ENCODE measurements around the gene ZDHHC22.
"Not testable (repeated sequence)": the region's sequence is repeated elsewhere in the genome, so short reads cannot be mapped to it uniquely, and the experiment has no call there.

Gene ZDHHC22

GRCh38 chr14:77141214-77142004 is at the start of gene ZDHHC22:
TSS of gene ZDHHC22 (minus strand) at chr14:77141791. CDS start at chr14:77139738, 2,053 bp downstream.
- DNase-seq, result peak in 50 of 58 donors; percentile 21 to 78 (median 50)

- no peak for DNase-seq
These were observed 49.4 kb upstream of the ZDHHC22 start for GRCh38 chr14:77190977-77191376.

- no peak for DNase-seq
These were observed 47.9 kb upstream of the ZDHHC22 start for GRCh38 chr14:77189479-77189878.

GRCh38 chr14:77187649-77188012 is 46.0 kb upstream of the ZDHHC22 start:
- no peak for DNase-seq

- peak in 1 of 58 donors; percentile 21 for DNase-seq
These were observed 45.5 kb upstream of the ZDHHC22 start for GRCh38 chr14:77186911-77187648.

GRCh38 chr14:77185093-77185465 is 43.5 kb upstream of the ZDHHC22 start:
- no peak for DNase-seq

GRCh38 chr14:77184396-77185092 is 43.0 kb upstream of the ZDHHC22 start:
- DNase-seq, result peak in 3 of 58 donors; percentile 15 to 37 (median 15)

- DNase-seq, result no peak
These were observed 42.3 kb upstream of the ZDHHC22 start for GRCh38 chr14:77183896-77184295.

- DNase-seq, result peak in 55 of 58 donors; percentile 13 to 88 (median 56)
These were observed 40.2 kb upstream of the ZDHHC22 start, which contains the start of gene TMEM63C for GRCh38 chr14:77181603-77182437. TSS of gene TMEM63C (plus strand) at chr14:77181798. CDS start at chr14:77218814, 37,016 bp downstream.

GRCh38 chr14:77180726-77181602 is 39.4 kb upstream of the ZDHHC22 start:
- DNase-seq, result no peak

- DNase-seq, result no peak
These were observed 37.1 kb upstream of the ZDHHC22 start for GRCh38 chr14:77178656-77179055.

GRCh38 chr14:77177702-77178101 is 36.1 kb upstream of the ZDHHC22 start:
- no peak for DNase-seq

- DNase-seq, result no peak
These were observed 34.3 kb upstream of the ZDHHC22 start for GRCh38 chr14:77175843-77176242.

- DNase-seq, result not testable (repeated sequence)
These were observed 32.5 kb upstream of the ZDHHC22 start for GRCh38 chr14:77173911-77174617.

GRCh38 chr14:77172916-77173315 is 31.3 kb upstream of the ZDHHC22 start:
- DNase-seq, result no peak

- DNase-seq, result no peak
These were observed 28.5 kb upstream of the ZDHHC22 start for GRCh38 chr14:77170045-77170444.

- DNase-seq, result no peak
These were observed 19.4 kb upstream of the ZDHHC22 start for GRCh38 chr14:77161011-77161410.

- peak in 2 of 58 donors; percentile 49 to 52 for DNase-seq
These were observed 17.3 kb upstream of the ZDHHC22 start for GRCh38 chr14:77158882-77159255.

Measured in anterior cingulate cortex (tissue), 58 donors.